ENCODE data around the gene TMEM25. TPM values are rescaled to one million over a fixed set of nuclear protein-coding genes. Genes with fewer than 3 reads are reported as not detected.

TMEM25 gene
- total RNA-seq, 2 donors from 2014 or later, result 35.5 to 39.6 TPM

DNA sequence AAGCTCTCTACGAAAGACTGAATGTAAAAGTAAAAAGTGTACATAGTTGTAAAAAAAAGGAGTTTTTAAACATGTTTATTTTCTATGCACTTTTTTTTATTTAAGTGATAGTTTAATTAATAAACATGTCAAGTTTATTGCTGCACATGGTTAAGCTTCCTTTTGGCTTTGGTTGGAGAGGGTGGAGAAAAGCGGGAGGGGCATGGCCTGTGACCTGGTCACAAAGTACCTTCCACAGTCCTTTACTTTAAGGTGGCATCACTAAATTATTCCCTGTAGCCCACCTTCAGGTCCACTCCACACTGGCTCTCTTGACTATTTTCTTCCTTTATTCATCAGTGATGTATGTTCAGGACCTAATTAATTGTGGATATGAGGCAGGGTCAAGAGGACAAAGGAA, 4.3 kb upstream of the TMEM25 start:
- Histone ChIP-seq H3K9me3 (no peaks in the 10 kb centered on the region), H3K4me1 (peaks cover 29% of the 10 kb centered on the region), H3K27me3 (no peaks in the 10 kb centered on the region), H3K36me3 (replicated peaks in 1 of 2; ENCODE audit: insufficient read depth in 1 of 2, low read depth in 2 of 2) (peaks cover 0 to 7% of the 10 kb centered on the region in 2 donors), H3K27ac (no peak overlapping the region), H3K4me3 (no peak overlapping the region)
- DNase-seq, result no peak
- no peak for ATAC-seq
- intact Hi-C loops (cut with DNase I), result no loop called here
- 70 to 78% methylated on average over 2 of the region's 2 CpGs for WGBS, 2 donors
- TF ChIP-seq, protein P1, sequence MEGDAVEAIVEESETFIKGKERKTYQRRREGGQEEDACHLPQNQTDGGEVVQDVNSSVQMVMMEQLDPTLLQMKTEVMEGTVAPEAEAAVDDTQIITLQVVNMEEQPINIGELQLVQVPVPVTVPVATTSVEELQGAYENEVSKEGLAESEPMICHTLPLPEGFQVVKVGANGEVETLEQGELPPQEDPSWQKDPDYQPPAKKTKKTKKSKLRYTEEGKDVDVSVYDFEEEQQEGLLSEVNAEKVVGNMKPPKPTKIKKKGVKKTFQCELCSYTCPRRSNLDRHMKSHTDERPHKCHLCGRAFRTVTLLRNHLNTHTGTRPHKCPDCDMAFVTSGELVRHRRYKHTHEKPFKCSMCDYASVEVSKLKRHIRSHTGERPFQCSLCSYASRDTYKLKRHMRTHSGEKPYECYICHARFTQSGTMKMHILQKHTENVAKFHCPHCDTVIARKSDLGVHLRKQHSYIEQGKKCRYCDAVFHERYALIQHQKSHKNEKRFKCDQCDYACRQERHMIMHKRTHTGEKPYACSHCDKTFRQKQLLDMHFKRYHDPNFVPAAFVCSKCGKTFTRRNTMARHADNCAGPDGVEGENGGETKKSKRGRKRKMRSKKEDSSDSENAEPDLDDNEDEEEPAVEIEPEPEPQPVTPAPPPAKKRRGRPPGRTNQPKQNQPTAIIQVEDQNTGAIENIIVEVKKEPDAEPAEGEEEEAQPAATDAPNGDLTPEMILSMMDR (IDR thresholded peaks at IDR 0.05), result no peak
- TF ChIP-seq POLR2A (IDR thresholded peaks at IDR 0.05), result no peak

DNA sequence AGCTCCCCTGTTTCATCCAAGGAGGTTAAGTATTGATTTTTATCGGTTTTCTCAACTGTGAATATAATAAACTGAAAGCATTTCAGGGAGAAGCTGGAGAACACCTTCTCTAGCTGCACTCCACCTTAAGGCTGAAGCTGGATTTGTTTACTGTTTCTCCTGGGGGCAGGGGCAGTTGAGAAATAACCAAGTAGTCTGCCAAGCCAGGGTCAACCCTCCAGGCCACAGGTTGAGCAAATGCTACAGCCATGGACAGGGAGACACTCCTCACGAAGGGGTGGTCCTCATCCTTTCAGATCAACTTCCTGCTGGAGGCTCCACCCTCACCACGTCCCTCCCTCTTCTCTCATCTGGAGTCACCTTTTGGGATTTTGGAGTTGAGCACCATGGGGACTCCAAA, 3.9 kb upstream of the TMEM25 start, which contains the start of gene TTC36:
TSS of gene TTC36 (plus strand) at position 366 of the 400 bp plus-strand sequence. CDS start at position 387, 21 bp downstream.
- ATAC-seq (no peak), DNase-seq (no peak)
- Histone ChIP-seq H3K36me3 (replicated peaks in 1 of 2; ENCODE audit: insufficient read depth in 1 of 2, low read depth in 2 of 2) (peaks cover 0 to 4% of the 10 kb centered on the region in 2 donors), H3K9me3 (no peaks in the 10 kb centered on the region), H3K27ac (no peak within 1 kb of the TSS), H3K4me1 (peaks cover 33% of the 10 kb centered on the region), H3K4me3 (no peak within 1 kb of the TSS), H3K27me3 (no peaks in the 10 kb centered on the region)
- WGBS, 2 donors, result 47 to 53% methylated on average over 3 of the region's 3 CpGs
- no peak for TF ChIP-seq POLR2A (IDR thresholded peaks at IDR 0.05)
- TF ChIP-seq, protein P1 (IDR thresholded peaks at IDR 0.05), result no peak
- intact Hi-C loops (cut with DNase I), result no loop called here

DNA sequence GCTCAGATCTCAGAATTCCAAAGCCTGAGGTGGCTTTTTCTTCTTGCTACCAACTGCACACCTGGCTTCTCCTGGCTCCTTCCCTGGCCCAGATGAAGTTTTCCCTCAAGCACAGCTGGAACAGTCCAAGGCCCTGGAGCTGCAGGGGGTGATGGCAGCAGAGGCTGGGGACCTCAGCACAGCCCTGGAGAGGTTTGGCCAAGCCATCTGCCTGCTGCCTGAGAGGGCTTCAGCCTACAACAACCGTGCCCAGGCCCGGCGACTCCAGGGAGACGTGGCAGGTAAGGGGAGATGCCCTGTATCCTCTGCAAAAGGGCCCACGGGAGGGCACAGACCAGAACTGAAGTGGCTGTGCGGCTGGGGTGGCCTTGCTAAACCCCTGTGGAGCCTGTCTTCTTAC, 2.5 kb upstream of the TMEM25 start:
- TF ChIP-seq, protein P1 (IDR thresholded peaks at IDR 0.05), result no peak
- TF ChIP-seq POLR2A (IDR thresholded peaks at IDR 0.05), result no peak
- peaks cover 35% of the 10 kb centered on the region for H3K4me1 ChIP-seq
- intact Hi-C loops (cut with DNase I), result no loop called here
- no peak overlapping the region for H3K27ac ChIP-seq
- DNase-seq (no peak), ATAC-seq (no peak)
- 78 to 86% methylated on average over 3 to 6 of the region's 6 CpGs for WGBS, 2 donors
- no peaks in the 10 kb centered on the region for H3K27me3 ChIP-seq
- no peaks in the 10 kb centered on the region for H3K9me3 ChIP-seq
- H3K4me3 ChIP-seq, result no peak overlapping the region
- H3K36me3 ChIP-seq (replicated peaks in 1 of 2; ENCODE audit: insufficient read depth in 1 of 2, low read depth in 2 of 2), result peaks cover 0 to 4% of the 10 kb centered on the region in 2 donors

GRCh38 chr11:118529584-118530175, 1.3 kb upstream of the TMEM25 start:
- Histone ChIP-seq H3K27me3 (no peaks in the 10 kb centered on the region), H3K36me3 (replicated peaks in 1 of 2; ENCODE audit: insufficient read depth in 1 of 2, low read depth in 2 of 2) (no peaks in the 10 kb centered on the region), H3K4me1 (peaks cover 35% of the 10 kb centered on the region), H3K4me3 (no peak overlapping the region), H3K27ac (peak overlapping the region in 1 of 4 donors; percentile 80), H3K9me3 (no peaks in the 10 kb centered on the region)
- DNase-seq (no peak), ATAC-seq (no peak)
- TF ChIP-seq, protein P1 (IDR thresholded peaks at IDR 0.05), result no peak
- TF ChIP-seq POLR2A (IDR thresholded peaks at IDR 0.05), result no peak
- intact Hi-C loops (cut with DNase I), result no loop called here
- 60 to 70% methylated on average over 5 of the region's 5 CpGs for WGBS, 2 donors

DNA sequence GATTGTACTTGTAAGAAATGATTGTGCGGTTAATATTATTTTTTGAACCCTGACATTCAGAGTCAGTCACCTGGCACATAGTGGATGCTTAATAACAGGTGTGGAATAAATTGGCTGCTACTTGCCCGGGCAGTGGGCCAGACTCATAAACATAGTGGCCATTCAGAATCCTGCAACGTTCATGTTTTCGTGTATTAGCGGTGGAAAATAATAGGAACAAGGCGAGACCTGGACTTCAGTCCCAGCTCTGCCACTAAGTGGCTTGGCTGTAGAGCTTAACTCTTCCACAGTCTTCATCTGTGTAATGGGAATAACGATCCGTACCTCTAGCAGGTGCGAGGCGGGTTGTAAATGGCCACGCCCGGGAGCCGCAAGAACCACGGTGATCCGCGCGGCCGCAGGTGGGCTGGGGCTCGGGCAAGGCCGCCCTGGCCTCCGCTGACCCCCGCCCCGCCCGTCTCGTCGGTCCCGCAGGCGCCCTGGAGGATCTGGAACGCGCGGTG, 761 bp upstream of the TMEM25 start:
- Histone ChIP-seq H3K36me3 (replicated peaks in 1 of 2; ENCODE audit: insufficient read depth in 1 of 2, low read depth in 2 of 2) (no peaks in the 10 kb centered on the region), H3K4me1 (peaks cover 35% of the 10 kb centered on the region), H3K27ac (peak overlapping the region; percentile 52 to 81 (median 72)), H3K4me3 (peak overlapping the region; percentile 80 to 91), H3K27me3 (no peaks in the 10 kb centered on the region), H3K9me3 (no peaks in the 10 kb centered on the region)
- peak; percentile 62 for ATAC-seq
- WGBS, 2 donors, result 3 to 5% methylated on average over 6 to 31 of the region's 31 CpGs
- peak; percentile 31 to 68 (median 36) for DNase-seq
- TF ChIP-seq, protein P1 (IDR thresholded peaks at IDR 0.05), result peak in 2 of 7 experiments; percentile 4 to 15
- no peak for TF ChIP-seq POLR2A (IDR thresholded peaks at IDR 0.05)
- intact Hi-C loops (cut with DNase I), result no loop called here
